HT1080 (cell line): ENCODE measurements around the gene SGCA. TPM values are rescaled to one million over a fixed set of nuclear protein-coding genes. Genes with fewer than 3 reads are reported as not detected.

ENCODE experiments used
- DNase-seq: peaks from one replicate; pipeline ENCODE4 v3.0.0-alpha.2; 2015; ENCODE audit warnings: low read depth
- total RNA-seq: library from RNA; depleted of rRNA; stranded (reverse); fragments of >200 nt; shearing (Covaris generic); gene quantifications from 2 replicates; pipeline ENCODE4 v1.2.3, GENCODE V29; 2014; rRNA removed

Gene SGCA
- total RNA-seq, 1 experiment from 2014 or later = not detected

GRCh38 chr17:50221266-50221863 is 55.6 kb downstream of the SGCA start:
- DNase-seq = no peak

- DNase-seq = no peak
Observed at GRCh38 chr17:50221864-50222545, 56.2 kb downstream of the SGCA start.

- DNase-seq = no peak
Observed at GRCh38 chr17:50222922-50223321, 57.1 kb downstream of the SGCA start.

Other genes starting within 250 kb of the SGCA start
- gene DLX4, start 196.8 kb upstream of the SGCA start, total RNA-seq = 0.10 and 0.31 TPM in 2 replicates
- 0.13 TPM in 1 of 2 replicates, not detected in the other for gene DLX3, start 170.8 kb upstream of the SGCA start, total RNA-seq
- gene ITGA3, start 109.9 kb upstream of the SGCA start, total RNA-seq = 680 and 729 TPM in 2 replicates
- 3.3 and 3.9 TPM in 2 replicates for gene PDK2, start 70.7 kb upstream of the SGCA start, total RNA-seq
- gene SAMD14, start 35.8 kb upstream of the SGCA start, total RNA-seq = 0.50 TPM in 1 of 2 replicates, not detected in the other
- 38.7 and 46.4 TPM in 2 replicates for gene PPP1R9B, start 15.3 kb upstream of the SGCA start, total RNA-seq
- gene COL1A1, start 35.6 kb downstream of the SGCA start, total RNA-seq = 1.3 and 1.4 TPM in 2 replicates
- 1.7 and 2.5 TPM in 2 replicates for gene TMEM92, start 108.5 kb downstream of the SGCA start, total RNA-seq
- 50.5 and 53.4 TPM in 2 replicates for gene XYLT2, start 180.1 kb downstream of the SGCA start, total RNA-seq
- 98.1 and 143 TPM in 2 replicates for gene MRPL27, start 207.2 kb downstream of the SGCA start, total RNA-seq
- gene EME1, start 207.2 kb downstream of the SGCA start, total RNA-seq = 23.7 and 24.4 TPM in 2 replicates
- 235 and 290 TPM in 2 replicates for gene LRRC59, start 231.5 kb downstream of the SGCA start, total RNA-seq